ENCODE results near the gene ADAMTS6.

GRCh38 chr5:65296067-65296466 is 185.7 kb downstream of the ADAMTS6 start:
- TF ChIP-seq POLR2AphosphoS5 (IDR thresholded peaks at IDR 0.05; ENCODE audit: low read depth, low read length) = no peak
- no peak for TF ChIP-seq FOXP2 (optimal IDR thresholded peaks at IDR 0.05; ENCODE audit: borderline replicate concordance, extremely low read depth, extremely low read length, insufficient read depth)
